Epithelial cell of proximal tubule (primary cell): ENCODE results near the gene BMS1. TPM values are rescaled to one million over a fixed set of nuclear protein-coding genes. Genes with fewer than 3 reads are reported as not detected.
"Not testable (repeated sequence)": the region's sequence is repeated elsewhere in the genome, so short reads cannot be mapped to it uniquely, and the experiment has no call there.

Source experiments
- DNase-seq: peaks from one replicate; pipeline ENCODE4 v3.0.0-alpha.2; 2011; ENCODE audit warnings: low read depth
- H3K4me3 ChIP-seq: 2 replicates; pipeline ENCODE4 v1.5.1; 2011; ENCODE audit warnings: low read depth, mild to moderate bottlenecking, low read length
- total RNA-seq: library from RNA; depleted of rRNA; stranded (reverse); fragments of >200 nt; gene quantifications from 2 replicates; pipeline ENCODE4 v1.2.3, GENCODE V29; 2015
- TF ChIP-seq, protein P1 (sequence below): conservative IDR thresholded peaks from 2 replicates; pipeline ENCODE4 v1.5.1; 2012; ENCODE audit warnings: low read depth, mild to moderate bottlenecking, low read length

The BMS1 gene, protein sequence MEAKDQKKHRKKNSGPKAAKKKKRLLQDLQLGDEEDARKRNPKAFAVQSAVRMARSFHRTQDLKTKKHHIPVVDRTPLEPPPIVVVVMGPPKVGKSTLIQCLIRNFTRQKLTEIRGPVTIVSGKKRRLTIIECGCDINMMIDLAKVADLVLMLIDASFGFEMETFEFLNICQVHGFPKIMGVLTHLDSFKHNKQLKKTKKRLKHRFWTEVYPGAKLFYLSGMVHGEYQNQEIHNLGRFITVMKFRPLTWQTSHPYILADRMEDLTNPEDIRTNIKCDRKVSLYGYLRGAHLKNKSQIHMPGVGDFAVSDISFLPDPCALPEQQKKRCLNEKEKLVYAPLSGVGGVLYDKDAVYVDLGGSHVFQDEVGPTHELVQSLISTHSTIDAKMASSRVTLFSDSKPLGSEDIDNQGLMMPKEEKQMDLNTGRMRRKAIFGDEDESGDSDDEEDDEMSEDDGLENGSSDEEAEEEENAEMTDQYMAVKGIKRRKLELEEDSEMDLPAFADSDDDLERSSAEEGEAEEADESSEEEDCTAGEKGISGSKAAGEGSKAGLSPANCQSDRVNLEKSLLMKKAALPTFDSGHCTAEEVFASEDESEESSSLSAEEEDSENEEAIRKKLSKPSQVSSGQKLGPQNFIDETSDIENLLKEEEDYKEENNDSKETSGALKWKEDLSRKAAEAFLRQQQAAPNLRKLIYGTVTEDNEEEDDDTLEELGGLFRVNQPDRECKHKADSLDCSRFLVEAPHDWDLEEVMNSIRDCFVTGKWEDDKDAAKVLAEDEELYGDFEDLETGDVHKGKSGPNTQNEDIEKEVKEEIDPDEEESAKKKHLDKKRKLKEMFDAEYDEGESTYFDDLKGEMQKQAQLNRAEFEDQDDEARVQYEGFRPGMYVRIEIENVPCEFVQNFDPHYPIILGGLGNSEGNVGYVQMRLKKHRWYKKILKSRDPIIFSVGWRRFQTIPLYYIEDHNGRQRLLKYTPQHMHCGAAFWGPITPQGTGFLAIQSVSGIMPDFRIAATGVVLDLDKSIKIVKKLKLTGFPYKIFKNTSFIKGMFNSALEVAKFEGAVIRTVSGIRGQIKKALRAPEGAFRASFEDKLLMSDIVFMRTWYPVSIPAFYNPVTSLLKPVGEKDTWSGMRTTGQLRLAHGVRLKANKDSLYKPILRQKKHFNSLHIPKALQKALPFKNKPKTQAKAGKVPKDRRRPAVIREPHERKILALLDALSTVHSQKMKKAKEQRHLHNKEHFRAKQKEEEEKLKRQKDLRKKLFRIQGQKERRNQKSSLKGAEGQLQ
- 17.4 and 21.1 TPM in 2 replicates for total RNA-seq

DNA sequence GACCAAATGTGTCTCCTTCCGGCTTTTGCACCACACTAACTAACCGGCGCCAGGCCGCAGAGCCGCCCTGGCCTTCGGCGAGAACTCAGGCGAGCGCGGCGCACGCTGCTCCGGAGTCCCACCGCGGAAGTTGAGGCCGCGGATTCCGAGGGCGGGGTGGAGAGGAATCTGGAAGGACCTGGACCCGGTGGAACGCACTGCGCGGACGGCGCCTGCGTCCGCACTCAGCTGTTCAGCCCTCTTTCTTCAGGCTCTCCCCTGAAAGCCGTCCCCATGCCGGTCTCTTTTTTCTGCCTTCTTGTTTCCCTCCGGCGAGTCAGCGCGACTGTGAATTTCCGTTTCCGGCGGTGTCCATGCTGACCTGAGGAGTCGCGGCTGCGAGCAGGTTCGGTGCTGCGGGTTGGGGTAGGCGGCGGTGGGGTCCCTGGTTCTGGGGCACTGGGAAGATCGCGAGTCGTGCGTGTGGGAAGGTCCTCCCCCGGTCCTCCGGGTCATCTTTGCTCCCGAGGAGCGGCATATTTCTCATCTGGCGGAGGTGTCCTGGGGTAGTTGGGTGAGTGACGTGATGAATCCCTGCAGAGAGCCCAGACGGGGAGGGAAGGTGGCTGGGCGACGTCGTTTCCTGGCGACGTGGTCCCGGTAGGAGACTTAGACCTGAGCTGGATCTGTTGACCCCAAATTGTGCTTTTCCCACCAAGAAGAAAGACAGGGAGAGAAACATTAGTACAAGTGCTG, at the start of gene BMS1:
TSS of gene BMS1 (plus strand) at position 350 of the 735 bp plus-strand sequence. CDS start 1,600 bp downstream, outside the sequence.
- H3K4me3 ChIP-seq = peak within 1 kb of the TSS; percentile 74
- DNase-seq = peak; percentile 86
- TF ChIP-seq, protein P1, sequence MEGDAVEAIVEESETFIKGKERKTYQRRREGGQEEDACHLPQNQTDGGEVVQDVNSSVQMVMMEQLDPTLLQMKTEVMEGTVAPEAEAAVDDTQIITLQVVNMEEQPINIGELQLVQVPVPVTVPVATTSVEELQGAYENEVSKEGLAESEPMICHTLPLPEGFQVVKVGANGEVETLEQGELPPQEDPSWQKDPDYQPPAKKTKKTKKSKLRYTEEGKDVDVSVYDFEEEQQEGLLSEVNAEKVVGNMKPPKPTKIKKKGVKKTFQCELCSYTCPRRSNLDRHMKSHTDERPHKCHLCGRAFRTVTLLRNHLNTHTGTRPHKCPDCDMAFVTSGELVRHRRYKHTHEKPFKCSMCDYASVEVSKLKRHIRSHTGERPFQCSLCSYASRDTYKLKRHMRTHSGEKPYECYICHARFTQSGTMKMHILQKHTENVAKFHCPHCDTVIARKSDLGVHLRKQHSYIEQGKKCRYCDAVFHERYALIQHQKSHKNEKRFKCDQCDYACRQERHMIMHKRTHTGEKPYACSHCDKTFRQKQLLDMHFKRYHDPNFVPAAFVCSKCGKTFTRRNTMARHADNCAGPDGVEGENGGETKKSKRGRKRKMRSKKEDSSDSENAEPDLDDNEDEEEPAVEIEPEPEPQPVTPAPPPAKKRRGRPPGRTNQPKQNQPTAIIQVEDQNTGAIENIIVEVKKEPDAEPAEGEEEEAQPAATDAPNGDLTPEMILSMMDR = no peak

DNA sequence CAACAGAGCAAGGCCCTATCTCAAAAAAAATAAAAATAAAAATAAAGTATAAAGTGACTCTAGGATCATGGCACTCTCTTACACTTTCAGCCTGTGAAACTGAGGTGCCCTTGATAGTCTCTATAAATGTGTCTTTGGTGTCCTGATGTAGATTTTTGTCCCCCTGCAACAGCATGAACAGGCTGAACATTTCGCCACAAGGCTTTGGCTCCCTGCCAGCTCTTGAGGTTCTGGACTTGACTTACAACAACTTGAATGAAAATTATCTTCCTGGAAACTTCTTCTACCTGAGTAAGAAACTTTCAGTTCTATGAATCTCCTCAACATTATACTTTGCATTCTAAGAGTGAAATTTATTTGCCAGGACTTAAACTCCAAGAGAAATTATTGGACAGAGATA, 48.1 kb upstream of the BMS1 start:
- TF ChIP-seq, protein P1 = no peak
- DNase-seq = no peak
- no peak overlapping the region for H3K4me3 ChIP-seq

DNA sequence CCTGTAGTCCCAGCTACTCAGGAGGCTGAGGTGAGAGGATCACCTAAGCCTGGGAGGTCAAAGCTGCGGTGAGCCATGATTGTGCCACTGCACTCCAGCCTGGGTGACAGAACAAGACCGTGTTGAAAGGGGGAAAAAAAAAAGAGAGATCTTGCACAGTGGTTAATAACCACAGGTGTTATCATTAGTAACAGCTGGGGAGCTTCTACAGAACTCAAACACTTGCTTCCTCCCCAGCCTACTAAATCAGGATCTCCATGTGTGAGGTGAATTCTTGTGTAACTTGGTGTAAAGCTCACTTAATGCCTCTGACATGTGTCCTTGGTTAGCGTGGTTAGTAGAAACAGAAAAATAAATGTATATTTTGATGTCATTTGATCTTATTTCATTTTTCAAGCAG, 43.9 kb upstream of the BMS1 start:
- H3K4me3 ChIP-seq = no peak overlapping the region
- TF ChIP-seq, protein P1 = no peak
- no peak for DNase-seq

DNA sequence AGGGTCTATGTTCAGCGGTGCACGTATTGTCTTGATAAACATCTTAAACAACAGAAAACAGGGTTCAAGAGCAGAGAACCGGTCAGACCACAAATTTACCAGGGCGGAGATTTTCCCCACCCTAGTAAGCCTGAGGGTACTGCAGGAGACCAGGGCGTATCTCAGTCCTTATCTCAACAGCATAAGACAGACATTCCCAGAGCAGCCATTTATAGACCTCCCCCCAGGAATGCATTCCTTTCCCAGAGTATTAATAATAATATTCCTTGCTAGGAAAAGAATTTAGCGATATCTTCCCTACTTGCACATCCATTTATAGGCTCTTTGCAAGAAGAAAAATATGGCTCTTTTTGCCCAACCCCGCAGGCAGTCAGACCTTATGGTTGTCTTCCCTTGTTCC, 41.1 kb upstream of the BMS1 start:
- DNase-seq = not testable (repeated sequence)

DNA sequence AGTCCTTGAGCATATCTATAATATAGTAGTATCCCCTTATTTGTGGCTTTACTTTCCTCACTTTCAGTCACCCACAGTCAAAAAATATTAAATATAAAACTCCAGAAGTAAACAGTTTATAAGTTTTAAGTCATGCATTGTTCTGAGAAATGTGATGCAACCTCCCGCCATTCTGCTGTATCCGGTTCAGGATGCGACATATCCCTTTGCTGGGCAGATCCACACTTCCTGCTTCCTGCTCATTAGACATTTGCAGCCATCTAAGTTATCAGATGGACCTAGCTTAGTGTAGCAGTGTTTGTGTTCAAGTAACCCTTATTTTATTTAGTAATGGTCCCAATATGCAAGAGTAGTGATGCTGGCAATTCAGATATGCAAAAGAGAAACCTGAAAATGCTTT, 38.9 kb upstream of the BMS1 start:
- DNase-seq = no peak
- H3K4me3 ChIP-seq = no peak overlapping the region
- TF ChIP-seq, protein P1 = no peak

More for the DNA sequence above, 41.1 kb upstream of the BMS1 start:
- H3K4me3 ChIP-seq = not testable (repeated sequence)

DNA sequence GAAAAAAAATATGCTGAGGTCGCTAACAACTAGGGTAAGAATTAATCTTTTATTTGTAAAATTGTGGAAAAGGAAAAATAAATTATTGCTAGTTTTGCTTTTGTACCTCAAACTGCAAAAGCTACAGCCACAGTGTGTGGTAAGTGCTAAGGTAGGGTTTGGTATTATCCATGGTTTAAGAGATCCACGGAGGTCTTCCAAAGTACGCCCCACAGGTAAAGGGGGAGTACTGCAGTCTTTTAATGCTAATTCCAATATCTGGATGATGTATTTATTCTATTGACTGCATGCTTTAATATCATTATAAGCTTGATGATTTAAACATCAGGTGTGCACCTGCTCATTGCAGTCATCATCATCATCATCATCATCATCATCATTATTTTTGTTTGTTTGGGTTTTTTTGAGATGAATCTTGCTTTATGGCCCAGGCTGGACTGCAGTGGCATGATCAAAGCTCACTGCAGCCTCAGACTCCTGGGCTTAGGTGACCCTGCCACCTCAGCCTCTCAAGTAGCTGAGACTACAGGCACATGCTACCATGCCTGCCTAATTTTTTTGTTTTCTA, 38.4 kb upstream of the BMS1 start:
- DNase-seq = no peak
- TF ChIP-seq, protein P1 = no peak
- H3K4me3 ChIP-seq = no peak overlapping the region
